ENCODE data around the gene GADD45G. TPM values are rescaled to one million over a fixed set of nuclear protein-coding genes. Genes with fewer than 3 reads are reported as not detected.

Gene GADD45G
- polyA plus RNA-seq, 1 of the 3 experiments (the other 2 are of a cell fraction), result 1.3 TPM

GRCh38 chr9:89628601-89629000 is 23.8 kb downstream of the GADD45G start:
- Histone ChIP-seq H3K9me3 (no peaks in the 10 kb centered on the region), H3K4me2 (no peak overlapping the region), H2AFZ (ENCODE audit: low read depth) (no peak overlapping the region), H3F3A (replicated peaks; ENCODE audit: insufficient read depth) (no peaks in the 10 kb centered on the region), H3K9ac (no peak overlapping the region), H3K36me3 (replicated peaks in 1 of 2; ENCODE audit: control insufficient read depth in 1 of 2, insufficient read depth in 2 of 2, low read length in 1 of 2) (no peaks in the 10 kb centered on the region), H3K27me3 (ENCODE audit: insufficient read depth) (0 out of 2 replicates have a peak, but pooled peaks cover 4% of the 10 kb centered on the region), H3K4me3 (ENCODE audit: low read depth in 2 of 2, low read length in 1 of 2) (no peak overlapping the region), H3K79me2 (ENCODE audit: insufficient read depth) (no peaks in the 10 kb centered on the region), H3K27ac (ENCODE audit: low read depth in 2 of 2, low read length in 1 of 2) (no peak overlapping the region), H3K9me2 (no peaks in the 10 kb centered on the region), H4K20me1 (ENCODE audit: insufficient read depth) (no peaks in the 10 kb centered on the region), H3K4me1 (ENCODE audit: control insufficient read depth in 1 of 2, insufficient read depth in 2 of 2, low read depth in 1 of 2, low read length in 1 of 2) (peaks cover 0 to 9% of the 10 kb centered on the region in 2 experiments; a peak in 1 of 4 replicates)
- TF ChIP-seq TCF12 (IDR thresholded peaks at IDR 0.05), result no peak
- TF ChIP-seq RCOR1 (IDR thresholded peaks at IDR 0.05; ENCODE audit: low read length), result no peak
- TF ChIP-seq FOXJ3 (CRISPR knock-in tag; IDR thresholded peaks at IDR 0.05), result no peak
- TF ChIP-seq SIN3A (IDR thresholded peaks at IDR 0.05; ENCODE audit: borderline replicate concordance, low read depth, low read length), result no peak
- TF ChIP-seq REST (IDR thresholded peaks at IDR 0.05; ENCODE audit: low read depth, low read length), result no peak
- no peak for TF ChIP-seq MEF2A (IDR thresholded peaks at IDR 0.05; ENCODE audit: borderline replicate concordance, low read depth)
- TF ChIP-seq FOXM1 (IDR thresholded peaks at IDR 0.05; ENCODE audit: low read depth), result no peak
- no peak for TF ChIP-seq POLR2AphosphoS5 (IDR thresholded peaks at IDR 0.05; ENCODE audit: low read depth, low read length)
- TF ChIP-seq CHD2 (IDR thresholded peaks at IDR 0.05; ENCODE audit: low read length, partially characterized antibody), result no peak
- TF ChIP-seq RXRA (IDR thresholded peaks at IDR 0.05; ENCODE audit: borderline replicate concordance, low read depth), result no peak
- no peak for DNase-seq
- CTCF ChIA-PET, result interaction anchor here (1.0 to 1.5 kb wide), 2 partner anchors 25 to 110 kb away, joined by 4 to 5 read pairs; no protein-coding TSS in a partner anchor
- WGBS (ENCODE audit: low lambda C conversion rate), result 26% methylated on average over 2 of the region's 2 CpGs
- POLR2A ChIA-PET, result no interaction called here

- Histone ChIP-seq H3K4me1 (ENCODE audit: control insufficient read depth in 1 of 2, insufficient read depth in 2 of 2, low read depth in 1 of 2, low read length in 1 of 2) (peaks cover 0 to 2% of the 10 kb centered on the region in 2 experiments; a peak in 1 of 4 replicates), H3K27ac (ENCODE audit: low read depth in 2 of 2, low read length in 1 of 2) (no peak overlapping the region), H3K9me3 (no peaks in the 10 kb centered on the region), H3K9me2 (no peaks in the 10 kb centered on the region), H3K4me3 (ENCODE audit: low read depth in 2 of 2, low read length in 1 of 2) (no peak overlapping the region), H3K9ac (no peak overlapping the region), H4K20me1 (ENCODE audit: insufficient read depth) (no peaks in the 10 kb centered on the region), H3F3A (replicated peaks; ENCODE audit: insufficient read depth) (no peaks in the 10 kb centered on the region), H2AFZ (ENCODE audit: low read depth) (no peak overlapping the region), H3K36me3 (replicated peaks in 1 of 2; ENCODE audit: control insufficient read depth in 1 of 2, insufficient read depth in 2 of 2, low read length in 1 of 2) (no peaks in the 10 kb centered on the region), H3K27me3 (ENCODE audit: insufficient read depth) (0 out of 2 replicates have a peak, but pooled peaks cover 4% of the 10 kb centered on the region), H3K4me2 (no peak overlapping the region), H3K79me2 (ENCODE audit: insufficient read depth) (no peaks in the 10 kb centered on the region)
- TF ChIP-seq RCOR1 (IDR thresholded peaks at IDR 0.05; ENCODE audit: low read length) (no peak), MEF2A (IDR thresholded peaks at IDR 0.05; ENCODE audit: borderline replicate concordance, low read depth) (no peak), FOXJ3 (CRISPR knock-in tag; IDR thresholded peaks at IDR 0.05) (no peak), TAF1 (IDR thresholded peaks at IDR 0.05; ENCODE audit: borderline replicate concordance, low read depth, low read length) (no peak), ELF1 (IDR thresholded peaks at IDR 0.05) (no peak), CHD2 (IDR thresholded peaks at IDR 0.05; ENCODE audit: low read length, partially characterized antibody) (no peak), POLR2AphosphoS5 (IDR thresholded peaks at IDR 0.05; ENCODE audit: low read depth, low read length) (no peak), MAX (IDR thresholded peaks at IDR 0.05; ENCODE audit: low read depth) (no peak), GABPA (IDR thresholded peaks at IDR 0.05; ENCODE audit: low read depth) (no peak)
- ChIA-PET CTCF (interaction anchor here (1.0 to 1.3 kb wide), 2 partner anchors 8 to 25 kb away, joined by 3 to 5 read pairs; no protein-coding TSS in a partner anchor), POLR2A (no interaction called here)
- WGBS (ENCODE audit: low lambda C conversion rate), result 47% methylated on average over 12 of the region's 12 CpGs
- no peak for DNase-seq
These were observed 24.5 kb downstream of the GADD45G start for GRCh38 chr9:89629081-89629976.
